ENCODE data around the gene SYNJ2.

Gene SYNJ2

GRCh38 chr6:158015188-158015506 lies 33.5 kb downstream of the SYNJ2 start:
- no peak for DNase-seq

GRCh38 chr6:158016571-158017383 lies 35.1 kb downstream of the SYNJ2 start:
- no peak for DNase-seq

- DNase-seq, result no peak
Measured at GRCh38 chr6:158017621-158018040, 36.0 kb downstream of the SYNJ2 start.

GRCh38 chr6:158018041-158018771 lies 36.5 kb downstream of the SYNJ2 start:
- DNase-seq, result no peak

- no peak for DNase-seq
Measured at GRCh38 chr6:158018851-158019361, 37.2 kb downstream of the SYNJ2 start.

- DNase-seq, result no peak
Measured at GRCh38 chr6:158019416-158019815, 37.8 kb downstream of the SYNJ2 start.

- no peak for DNase-seq
Measured at GRCh38 chr6:158020272-158020711, 38.6 kb downstream of the SYNJ2 start.

- no peak for DNase-seq
Measured at GRCh38 chr6:158020811-158021210, 39.1 kb downstream of the SYNJ2 start.

- no peak for DNase-seq
Measured at GRCh38 chr6:158021376-158021775, 39.7 kb downstream of the SYNJ2 start.

GRCh38 chr6:158021814-158022748 lies 40.4 kb downstream of the SYNJ2 start:
- no peak for DNase-seq

- DNase-seq, result no peak
Measured at GRCh38 chr6:158022749-158023596, 41.3 kb downstream of the SYNJ2 start.

GRCh38 chr6:158023597-158023939 lies 41.9 kb downstream of the SYNJ2 start:
- DNase-seq, result no peak

GRCh38 chr6:158024566-158025297 lies 43.1 kb downstream of the SYNJ2 start:
- no peak for DNase-seq

- DNase-seq, result peak; percentile 30 to 69
Measured at GRCh38 chr6:158026054-158026900, 44.6 kb downstream of the SYNJ2 start.

- no peak for DNase-seq
Measured at GRCh38 chr6:158026901-158027589, 45.4 kb downstream of the SYNJ2 start.

GRCh38 chr6:158027590-158028285 lies 46.1 kb downstream of the SYNJ2 start:
- no peak for DNase-seq

GRCh38 chr6:158028421-158028820 lies 46.8 kb downstream of the SYNJ2 start:
- DNase-seq, result no peak

- DNase-seq, result no peak
Measured at GRCh38 chr6:158028876-158029275, 47.2 kb downstream of the SYNJ2 start.

- DNase-seq, result no peak
Measured at GRCh38 chr6:158029668-158030230, 48.1 kb downstream of the SYNJ2 start.

Measured in NCI-H187 (cell line).